Fibroblast of the aortic adventitia (primary cell): ENCODE data around the gene PCSK5. TPM values are rescaled to one million over a fixed set of nuclear protein-coding genes. Genes with fewer than 3 reads are reported as not detected.

Experiments used
- DNase-seq: peaks from one replicate; pipeline ENCODE4 v3.0.0-alpha.2; 2010; ENCODE audit warnings: low read depth
- H3K4me3 ChIP-seq: 2 replicates; pipeline ENCODE4 v1.5.1; 2011; ENCODE audit warnings: low read depth, mild to moderate bottlenecking, control low read depth, low read length, moderate library complexity
- CTCF ChIP-seq: IDR thresholded peaks from 2 replicates; pipeline ENCODE4 v1.5.1; 2011; ENCODE audit warnings: mild to moderate bottlenecking, low read length, control low read depth, inconsistent platforms; ENCODE audit not compliant: insufficient read depth
- total RNA-seq: library from RNA; depleted of rRNA; stranded (reverse); fragments of >200 nt; gene quantifications from 2 replicates; pipeline ENCODE4 v1.2.3, GENCODE V29; 2012; ENCODE audit warnings: low replicate concordance

Gene PCSK5
- total RNA-seq, 1 donor, result 3.6 TPM

GRCh38 chr9:76352026-76352620 is 461.6 kb downstream of the PCSK5 start:
- no peak for TF ChIP-seq CTCF
- H3K4me3 ChIP-seq, result no peak overlapping the region
- no peak for DNase-seq

- no peak for TF ChIP-seq CTCF
- no peak overlapping the region for H3K4me3 ChIP-seq
- no peak for DNase-seq
These were observed 462.8 kb downstream of the PCSK5 start for GRCh38 chr9:76353280-76353679.

GRCh38 chr9:76354221-76354620 is 463.7 kb downstream of the PCSK5 start:
- TF ChIP-seq CTCF, result no peak
- no peak overlapping the region for H3K4me3 ChIP-seq
- DNase-seq, result no peak

- no peak overlapping the region for H3K4me3 ChIP-seq
- TF ChIP-seq CTCF, result no peak
- DNase-seq, result no peak
These were observed 465.4 kb downstream of the PCSK5 start for GRCh38 chr9:76355886-76356285.

- H3K4me3 ChIP-seq, result no peak overlapping the region
- no peak for TF ChIP-seq CTCF
- no peak for DNase-seq
These were observed 467.1 kb downstream of the PCSK5 start for GRCh38 chr9:76357555-76357954.

GRCh38 chr9:76358628-76359280 is 468.3 kb downstream of the PCSK5 start:
- DNase-seq, result no peak

More at GRCh38 chr9:76358628-76359280, 468.3 kb downstream of the PCSK5 start:
- TF ChIP-seq CTCF, result no peak
- H3K4me3 ChIP-seq, result no peak overlapping the region
